Sigmoid colon (tissue), 4 donors: ENCODE measurements around the gene MATN4.

Experiments used
- POLR2A ChIP-seq, 2 donors: fragments of 450-650 bp; IDR thresholded peaks; one replicate each; pipeline ENCODE4 v1.6.1; 2016; ENCODE audit warnings: antibody characterized with exemption in 2 of 2, mild to moderate bottlenecking in 2 of 2, moderate library complexity in 2 of 2
- POLR2AphosphoS5 ChIP-seq, 4 donors: sonication (generic); formaldehyde crosslinking; IDR thresholded peaks; one replicate each; pipeline ENCODE4 v1.6.1; 2017; ENCODE audit warnings: antibody characterized with exemption in 4 of 4
- TF ChIP-seq, protein P1 (sequence below), 4 experiments: fragments of 450-650 bp in 3 of 4; fragments of 200-600 bp in 1 of 4; IDR thresholded peaks; one replicate each; pipeline ENCODE4 v1.5.1; 2016 to 2019; ENCODE audit warnings: antibody characterized with exemption in 4 of 4, mild to moderate bottlenecking in 3 of 4, moderate library complexity in 2 of 4

DNA sequence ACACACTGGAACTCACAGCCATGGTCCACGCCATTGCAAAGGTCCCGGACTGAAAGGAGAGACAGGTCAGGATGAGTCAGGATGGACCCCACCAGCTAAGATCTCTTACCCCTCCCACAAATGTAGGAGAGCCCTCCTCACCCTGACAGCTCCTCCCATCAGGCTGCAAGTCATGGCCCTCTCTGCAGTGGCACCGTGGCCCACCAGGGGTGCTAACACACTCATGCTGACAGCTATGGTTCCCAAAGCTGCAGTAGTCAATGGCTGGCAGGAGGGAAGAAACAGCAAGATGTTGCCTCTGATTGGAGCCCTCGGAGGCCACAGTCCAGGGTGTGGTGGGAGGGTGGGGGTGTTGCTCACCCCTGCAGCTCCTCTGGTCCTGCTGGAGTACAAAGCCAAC is 7.1 kb downstream of the MATN4 start:
- TF ChIP-seq, protein P1, sequence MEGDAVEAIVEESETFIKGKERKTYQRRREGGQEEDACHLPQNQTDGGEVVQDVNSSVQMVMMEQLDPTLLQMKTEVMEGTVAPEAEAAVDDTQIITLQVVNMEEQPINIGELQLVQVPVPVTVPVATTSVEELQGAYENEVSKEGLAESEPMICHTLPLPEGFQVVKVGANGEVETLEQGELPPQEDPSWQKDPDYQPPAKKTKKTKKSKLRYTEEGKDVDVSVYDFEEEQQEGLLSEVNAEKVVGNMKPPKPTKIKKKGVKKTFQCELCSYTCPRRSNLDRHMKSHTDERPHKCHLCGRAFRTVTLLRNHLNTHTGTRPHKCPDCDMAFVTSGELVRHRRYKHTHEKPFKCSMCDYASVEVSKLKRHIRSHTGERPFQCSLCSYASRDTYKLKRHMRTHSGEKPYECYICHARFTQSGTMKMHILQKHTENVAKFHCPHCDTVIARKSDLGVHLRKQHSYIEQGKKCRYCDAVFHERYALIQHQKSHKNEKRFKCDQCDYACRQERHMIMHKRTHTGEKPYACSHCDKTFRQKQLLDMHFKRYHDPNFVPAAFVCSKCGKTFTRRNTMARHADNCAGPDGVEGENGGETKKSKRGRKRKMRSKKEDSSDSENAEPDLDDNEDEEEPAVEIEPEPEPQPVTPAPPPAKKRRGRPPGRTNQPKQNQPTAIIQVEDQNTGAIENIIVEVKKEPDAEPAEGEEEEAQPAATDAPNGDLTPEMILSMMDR (IDR thresholded peaks at IDR 0.05), result no peak
- no peak for TF ChIP-seq POLR2A (IDR thresholded peaks at IDR 0.05)
- TF ChIP-seq POLR2AphosphoS5 (IDR thresholded peaks at IDR 0.05), result no peak
